B cell (primary cell): ENCODE measurements around the gene PRKN.

Experiments used
- EZH2 ChIP-seq: IDR thresholded peaks from 2 replicates; pipeline ENCODE4 v1.6.1; 2012; ENCODE audit warnings: borderline replicate concordance, low read depth, mild to moderate bottlenecking, moderate library complexity, low read length; ENCODE audit not compliant: insufficient read depth, poor library complexity, severe bottlenecking
- TF ChIP-seq, protein P1 (sequence below): fragments of 200-600 bp; IDR thresholded peaks from one replicate; pipeline ENCODE4 v1.8.0; 2022; ENCODE audit warnings: antibody characterized with exemption, mild to moderate bottlenecking

DNA sequence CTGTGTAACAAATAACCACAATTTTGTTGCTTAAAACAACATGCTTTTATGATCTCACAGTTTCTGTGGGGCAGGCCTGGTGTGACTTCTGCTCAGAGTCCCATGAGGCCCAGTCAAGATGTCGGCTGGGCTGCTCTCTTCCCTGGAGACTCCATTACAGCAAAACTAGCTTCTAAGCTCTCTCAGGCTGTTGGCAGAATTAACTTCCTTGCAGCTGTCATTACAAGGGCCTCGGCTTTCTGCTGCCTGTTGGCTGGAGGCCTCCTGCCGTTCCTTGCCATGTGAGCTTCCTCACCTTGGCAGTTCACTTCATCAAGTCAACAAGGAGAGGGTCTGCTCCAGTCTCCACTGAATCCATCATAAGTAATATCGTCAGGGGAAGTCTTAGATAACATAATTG lies 659.2 kb downstream of the PRKN start:
- TF ChIP-seq, protein P1, sequence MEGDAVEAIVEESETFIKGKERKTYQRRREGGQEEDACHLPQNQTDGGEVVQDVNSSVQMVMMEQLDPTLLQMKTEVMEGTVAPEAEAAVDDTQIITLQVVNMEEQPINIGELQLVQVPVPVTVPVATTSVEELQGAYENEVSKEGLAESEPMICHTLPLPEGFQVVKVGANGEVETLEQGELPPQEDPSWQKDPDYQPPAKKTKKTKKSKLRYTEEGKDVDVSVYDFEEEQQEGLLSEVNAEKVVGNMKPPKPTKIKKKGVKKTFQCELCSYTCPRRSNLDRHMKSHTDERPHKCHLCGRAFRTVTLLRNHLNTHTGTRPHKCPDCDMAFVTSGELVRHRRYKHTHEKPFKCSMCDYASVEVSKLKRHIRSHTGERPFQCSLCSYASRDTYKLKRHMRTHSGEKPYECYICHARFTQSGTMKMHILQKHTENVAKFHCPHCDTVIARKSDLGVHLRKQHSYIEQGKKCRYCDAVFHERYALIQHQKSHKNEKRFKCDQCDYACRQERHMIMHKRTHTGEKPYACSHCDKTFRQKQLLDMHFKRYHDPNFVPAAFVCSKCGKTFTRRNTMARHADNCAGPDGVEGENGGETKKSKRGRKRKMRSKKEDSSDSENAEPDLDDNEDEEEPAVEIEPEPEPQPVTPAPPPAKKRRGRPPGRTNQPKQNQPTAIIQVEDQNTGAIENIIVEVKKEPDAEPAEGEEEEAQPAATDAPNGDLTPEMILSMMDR = no peak
- no peak for TF ChIP-seq EZH2
